WTC11 (cell line): Measurements from ENCODE around the gene PRAME. TPM values are rescaled to one million over a fixed set of nuclear protein-coding genes. Genes with fewer than 3 reads are reported as not detected.
"Not testable (repeated sequence)": the region's sequence is repeated elsewhere in the genome, so short reads cannot be mapped to it uniquely, and the experiment has no call there.

Experiments used
- ATAC-seq: fragments of 200-7000 bp; cut with Tn5 transposase; 2 replicates; pipeline ENCODE4 v1.10.0; 2021; ENCODE audit warnings: mild to moderate bottlenecking, moderate library complexity
- Bru-seq: library from RNA; stranded (reverse); fragments of 400-500 nt; gene quantifications from one replicate; lab custom pipeline; 2021; lab: Mats Ljungman, UMichigan
- CTCF ChIA-PET: fragments of 300-600 bp; sonication (Branson Sonifier 250); formaldehyde crosslinking; loops from one replicate; lab custom pipeline; 2021; ENCODE audit warnings: antibody characterized with exemption; lab: Charles Lee
- POLR2A ChIA-PET: fragments of 350-600 bp; sonication (Branson Sonifier 250); formaldehyde crosslinking; loops from one replicate; lab custom pipeline; 2021; ENCODE audit warnings: antibody characterized with exemption; lab: Charles Lee
- DNase-seq: peaks from one replicate; pipeline ENCODE4 v3.0.0; 2021; ENCODE audit warnings: low spot score
- H3K27ac Mint-ChIP-seq: 2 replicates; pipeline ENCODE4 v1.8.0; 2021; ENCODE audit warnings: mixed read lengths
- H3K27me3 Mint-ChIP-seq: 2 replicates; pipeline ENCODE4 v1.8.0; 2021; ENCODE audit warnings: low read depth, mild to moderate bottlenecking, moderate library complexity, mixed read lengths
- H3K36me3 Mint-ChIP-seq: 2 replicates; pipeline ENCODE4 v1.8.0; 2021; ENCODE audit warnings: mixed read lengths
- H3K4me1 Mint-ChIP-seq: 2 replicates; pipeline ENCODE4 v1.8.0; 2022; ENCODE audit warnings: mixed read lengths
- H3K4me3 Mint-ChIP-seq: 2 replicates; pipeline ENCODE4 v1.8.0; 2021; ENCODE audit warnings: mild to moderate bottlenecking, moderate library complexity, mixed read lengths
- H3K9me3 Mint-ChIP-seq: 2 replicates; pipeline ENCODE4 v1.8.0; 2021; ENCODE audit warnings: mixed read lengths
- AFF4 ChIP-seq: sonication (generic); formaldehyde crosslinking; IDR thresholded peaks from 2 replicates; pipeline ENCODE4 v1.8.1; 2023; ENCODE audit warnings: mild to moderate bottlenecking, missing genetic modification reagents, borderline replicate concordance
- ATF1 ChIP-seq: sonication (generic); formaldehyde crosslinking; IDR thresholded peaks from 2 replicates; pipeline ENCODE4 v1.8.1; 2023; ENCODE audit warnings: mild to moderate bottlenecking, moderate library complexity, missing genetic modification reagents
- CBFB ChIP-seq: sonication (generic); formaldehyde crosslinking; IDR thresholded peaks from 2 replicates; pipeline ENCODE4 v1.8.1; 2022; ENCODE audit warnings: mild to moderate bottlenecking, low read depth, missing genetic modification reagents
- CTCF ChIP-seq: fragments of 200-600 bp; IDR thresholded peaks from 2 replicates; pipeline ENCODE4 v1.8.0; 2022; ENCODE audit warnings: antibody characterized with exemption
- ERG ChIP-seq: fragments of 250-450 bp; sonication (Bioruptor Pico); IDR thresholded peaks from 2 replicates; pipeline ENCODE4 v1.8.0; 2021; ENCODE audit warnings: mild to moderate bottlenecking
- FOXJ3 ChIP-seq: sonication (generic); formaldehyde crosslinking; IDR thresholded peaks from 2 replicates; pipeline ENCODE4 v1.9.0; 2021; ENCODE audit warnings: missing genetic modification reagents, mild to moderate bottlenecking, borderline replicate concordance
- GTF2I ChIP-seq: fragments of 250-450 bp; sonication (Bioruptor Pico); conservative IDR thresholded peaks from 2 replicates; pipeline ENCODE4 v1.4.0; 2021; ENCODE audit warnings: mild to moderate bottlenecking
- IRF1 ChIP-seq: sonication (generic); formaldehyde crosslinking; IDR thresholded peaks from 2 replicates; pipeline ENCODE4 v1.8.0; 2023; ENCODE audit warnings: missing genetic modification reagents
- MXD4 ChIP-seq: fragments of 250-450 bp; sonication (Bioruptor Pico); IDR thresholded peaks from 2 replicates; pipeline ENCODE4 v1.8.0; 2021; ENCODE audit warnings: mild to moderate bottlenecking, moderate library complexity, borderline replicate concordance
- NR3C1 ChIP-seq: sonication (generic); formaldehyde crosslinking; conservative IDR thresholded peaks from 2 replicates; pipeline ENCODE4 v1.8.1; 2023; ENCODE audit warnings: low read depth, mild to moderate bottlenecking, missing genetic modification reagents
- PREB ChIP-seq: sonication (generic); formaldehyde crosslinking; IDR thresholded peaks from 2 replicates; pipeline ENCODE4 v1.8.1; 2022; ENCODE audit warnings: mild to moderate bottlenecking, missing genetic modification reagents, moderate library complexity, borderline replicate concordance
- RORB ChIP-seq: fragments of 250-450 bp; sonication (Bioruptor Pico); IDR thresholded peaks from 2 replicates; pipeline ENCODE4 v1.9.0; 2021; ENCODE audit warnings: mild to moderate bottlenecking
- TP53 ChIP-seq: sonication (generic); formaldehyde crosslinking; IDR thresholded peaks from 2 replicates; pipeline ENCODE4 v1.8.1; 2023; ENCODE audit warnings: mild to moderate bottlenecking, missing genetic modification reagents
- ZSCAN18 ChIP-seq: fragments of 250-450 bp; sonication (Bioruptor Pico); IDR thresholded peaks from 2 replicates; pipeline ENCODE4 v2.1.2; 2022; ENCODE audit warnings: mild to moderate bottlenecking, moderate library complexity
- long read RNA-seq, 3 experiments: library from RNA in 1 of 3; library from capped mRNA in 1 of 3; library from polyadenylated mRNA in 1 of 3; unstranded in 2 of 3; stranded (forward) in 1 of 3; transcript quantifications; one replicate each; pipeline ENCODE4 v2.0.0, GENCODE V29; 2021
- total RNA-seq: library from RNA; stranded (reverse); gene quantifications from 3 replicates; pipeline ENCODE4 v1.2.3, GENCODE V29; 2021

PRAME gene, protein sequence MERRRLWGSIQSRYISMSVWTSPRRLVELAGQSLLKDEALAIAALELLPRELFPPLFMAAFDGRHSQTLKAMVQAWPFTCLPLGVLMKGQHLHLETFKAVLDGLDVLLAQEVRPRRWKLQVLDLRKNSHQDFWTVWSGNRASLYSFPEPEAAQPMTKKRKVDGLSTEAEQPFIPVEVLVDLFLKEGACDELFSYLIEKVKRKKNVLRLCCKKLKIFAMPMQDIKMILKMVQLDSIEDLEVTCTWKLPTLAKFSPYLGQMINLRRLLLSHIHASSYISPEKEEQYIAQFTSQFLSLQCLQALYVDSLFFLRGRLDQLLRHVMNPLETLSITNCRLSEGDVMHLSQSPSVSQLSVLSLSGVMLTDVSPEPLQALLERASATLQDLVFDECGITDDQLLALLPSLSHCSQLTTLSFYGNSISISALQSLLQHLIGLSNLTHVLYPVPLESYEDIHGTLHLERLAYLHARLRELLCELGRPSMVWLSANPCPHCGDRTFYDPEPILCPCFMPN
- total RNA-seq (1.4 to 1.7 TPM (median 1.5 TPM) in 3 replicates), Bru-seq, nascent RNA (percentile 21 among the genes with signal in this experiment)
- long read RNA-seq, experiment 1, partial matches to known transcripts, result 1 of 3 reads
- long read RNA-seq, experiment 1, other reads (novel, unspliced or antisense), result 0 of 3 reads
- long read RNA-seq, experiment 2, partial matches to known transcripts, result 0 of 3 reads
- long read RNA-seq, experiment 2, other reads (novel, unspliced or antisense), result 2 of 3 reads
- long read RNA-seq, experiment 3, result 0 reads

DNA sequence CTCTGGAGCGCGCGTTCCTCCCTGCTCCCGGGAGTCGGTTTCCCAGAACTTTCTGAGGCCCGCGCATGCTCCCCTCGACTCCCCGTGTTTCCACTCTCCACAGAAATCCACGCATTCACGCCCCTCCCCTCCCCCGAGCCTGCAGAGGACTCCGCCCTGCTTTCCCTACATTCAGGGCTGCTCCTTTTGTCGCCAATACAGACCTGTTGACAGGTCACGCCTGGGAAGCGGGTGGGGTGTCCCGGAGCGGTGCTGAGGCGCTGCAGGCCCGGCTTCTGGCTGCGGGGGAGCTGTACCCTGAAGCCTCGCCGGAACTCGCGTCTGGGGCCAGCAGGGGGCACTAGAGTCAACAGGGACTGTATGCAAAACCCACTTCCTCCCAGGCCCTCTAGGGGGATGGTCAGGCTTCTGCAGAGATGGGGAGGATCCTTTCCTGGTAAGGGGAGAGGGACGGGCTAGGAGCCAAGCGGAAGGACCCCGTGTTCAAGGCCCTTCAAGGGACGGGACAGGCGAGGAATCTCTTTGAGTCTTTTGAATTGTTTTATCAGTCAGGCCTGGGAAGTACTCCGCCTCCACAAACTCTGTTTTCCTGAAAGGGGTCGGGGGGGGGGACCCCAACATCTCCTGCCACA lies at the start of gene PRAME:
Gene PRAME, minus strand, starts transcription at position 294 of the 632 bp plus-strand sequence. CDS start 2,433 bp downstream, outside the sequence.
- DNase-seq (peak; percentile 93), ATAC-seq (peak; percentile 97)
- H3K4me3 Mint-ChIP-seq, result no peak within 1 kb of the TSS
- no peak within 1 kb of the TSS for H3K27ac Mint-ChIP-seq
- peaks cover 4% of the 10 kb centered on the region for H3K36me3 Mint-ChIP-seq
- POLR2A ChIA-PET, result no interaction called here
- TF ChIP-seq MXD4 (CRISPR knock-in tag) (no peak), CTCF (peak; percentile 89), GTF2I (CRISPR knock-in tag) (no peak), RORB (CRISPR knock-in tag) (no peak), ERG (CRISPR knock-in tag) (no peak), PREB (CRISPR knock-in tag) (no peak), CBFB (no peak)
- H3K9me3 Mint-ChIP-seq, result peaks cover 12% of the 10 kb centered on the region
- CTCF ChIA-PET, result interaction anchor here (0.5 to 2.5 kb wide), 24 partner anchors 11 to 853 kb away, joined by 3 to 24 read pairs (median 4); partner anchors contain the start of genes ZNF280A and ZNF280B
- H3K4me1 Mint-ChIP-seq, result no peaks in the 10 kb centered on the region
- peaks cover 79% of the 10 kb centered on the region for H3K27me3 Mint-ChIP-seq

DNA sequence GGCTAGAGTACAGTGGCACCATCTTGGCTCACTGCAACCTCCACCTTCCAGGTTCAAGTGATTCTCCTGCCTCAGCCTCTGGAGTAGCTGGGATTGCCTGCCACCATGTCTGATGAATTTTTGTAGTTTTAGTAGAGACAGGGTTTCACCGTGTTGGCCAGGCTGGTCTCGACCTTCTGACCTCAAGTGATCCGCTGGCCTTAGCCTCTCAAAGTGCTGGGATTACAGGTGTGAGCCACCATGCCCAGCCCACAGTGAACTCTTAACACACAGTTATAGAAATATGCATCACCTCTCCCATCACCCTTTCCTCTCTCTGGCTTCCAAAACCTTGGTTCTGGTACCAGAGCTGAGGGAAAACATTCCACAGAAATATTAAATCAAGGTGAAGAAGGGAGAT lies 49.0 kb upstream of the PRAME start:
- H3K27ac Mint-ChIP-seq, H3K36me3 Mint-ChIP-seq, ATAC-seq, H3K4me3 Mint-ChIP-seq, DNase-seq, CTCF ChIA-PET, POLR2A ChIA-PET: not testable (repeated sequence)
- Mint-ChIP-seq H3K4me1 (peaks cover 14% of the 10 kb centered on the region), H3K9me3 (peaks cover 11% of the 10 kb centered on the region; the same call in 1 of the 2 replicates), H3K27me3 (peaks cover 95% of the 10 kb centered on the region)

GRCh38 chr22:22605074-22605404 lies 46.0 kb upstream of the PRAME start:
- H3K9me3 Mint-ChIP-seq, result peaks cover 15% of the 10 kb centered on the region; the same call in 1 of the 2 replicates
- ATAC-seq (no peak), DNase-seq (no peak)
- H3K4me3 Mint-ChIP-seq, result no peak overlapping the region
- H3K27ac Mint-ChIP-seq, result no peak overlapping the region
- POLR2A ChIA-PET, result no interaction called here
- H3K36me3 Mint-ChIP-seq, result no peaks in the 10 kb centered on the region
- H3K4me1 Mint-ChIP-seq, result peaks cover 14% of the 10 kb centered on the region
- CTCF ChIA-PET, result interaction anchor here (0.8 to 3.3 kb wide), 7 partner anchors 11 to 148 kb away, joined by 3 to 15 read pairs (median 4); no protein-coding TSS in a partner anchor
- peaks cover 94% of the 10 kb centered on the region for H3K27me3 Mint-ChIP-seq
- TF ChIP-seq ERG (CRISPR knock-in tag) (no peak), NR3C1 (CRISPR knock-in tag) (no peak), AFF4 (no peak), FOXJ3 (CRISPR knock-in tag) (no peak), ZSCAN18 (CRISPR knock-in tag) (no peak), ATF1 (CRISPR knock-in tag) (no peak), TP53 (CRISPR knock-in tag) (no peak), IRF1 (CRISPR knock-in tag) (no peak)
